Ovary (tissue), 9 donors: Measurements from ENCODE around the gene SLC9B2. TPM values are rescaled to one million over a fixed set of nuclear protein-coding genes. Genes with fewer than 3 reads are reported as not detected.

Experiments
- DNase-seq, 5 donors: peaks; one replicate each; pipeline ENCODE4 v3.0.0-alpha.2; 2019 to 2020
- H3K27ac ChIP-seq, 2 donors: fragments of 200-600 bp; one replicate each; pipeline versions ENCODE4 v1.5.1 to v1.8.0; 2019 to 2022
- H3K27me3 ChIP-seq: fragments of 200-600 bp; one replicate; pipeline ENCODE4 v1.8.0; 2022
- H3K36me3 ChIP-seq: fragments of 200-600 bp; sonication (generic); one replicate; pipeline ENCODE4 v1.5.1; 2019
- H3K4me1 ChIP-seq: one replicate; pipeline ENCODE4 v1.8.1; 2013; ENCODE audit warnings: mild to moderate bottlenecking, moderate library complexity; ENCODE audit not compliant: insufficient read depth
- H3K4me3 ChIP-seq: fragments of 200-600 bp; sonication (generic); one replicate; pipeline ENCODE4 v1.5.1; 2017
- H3K9me3 ChIP-seq, 2 donors: fragments of 200-600 bp in 1 of 2; sonication (generic) in 1 of 2; one replicate each; pipeline versions ENCODE4 v1.5.1 to v1.8.1; 2013 to 2019; ENCODE audit warnings: mild to moderate bottlenecking in 1 of 2, moderate library complexity in 1 of 2
- CTCF ChIP-seq, 3 donors: fragments of 450-650 bp in 2 of 3; fragments of 200-600 bp in 1 of 3; IDR thresholded peaks; one replicate each; pipeline versions ENCODE4 v1.5.1 to v1.8.0; 2016 to 2022; ENCODE audit warnings: antibody characterized with exemption in 3 of 3, mild to moderate bottlenecking in 1 of 3
- EP300 ChIP-seq: sonication (generic); formaldehyde crosslinking; IDR thresholded peaks from one replicate; pipeline ENCODE4 v1.6.1; 2017; ENCODE audit warnings: antibody characterized with exemption
- POLR2A ChIP-seq: fragments of 450-650 bp; IDR thresholded peaks from one replicate; pipeline ENCODE4 v1.6.1; 2017; ENCODE audit warnings: antibody characterized with exemption, mild to moderate bottlenecking, moderate library complexity
- WGBS, 3 donors: extraction: QIAGEN DNeasy Blood & Tissue Kit in 1 of 3; methylation state at CpG; one replicate each; pipeline versions ENCODE4 v1.1.5 to v1.1.7; 2013 to 2017; 5-methylcytosine and 5-hydroxymethylcytosine counted together
- intact Hi-C, 4 donors: fragments of 100-400 bp; cut with DNase I; formaldehyde crosslinking; loops; one replicate each; pipeline versions ENCODE4 v1.11.0 to v1.15.1; 2022 to 2023
- polyA plus RNA-seq, 2 donors: library from polyadenylated mRNA; stranded (reverse); fragments of 200-250 nt in 1 of 2; fragments of 350-450 nt in 1 of 2; fragmentation: Illumina TruSeq in 1 of 2; extraction: RNeasy Lipid Tissue Mini Kit (QIAGEN cat#74804) in 1 of 2; gene quantifications; one replicate each; pipeline ENCODE4 v1.2.3, GENCODE V29; 2013 to 2014
- total RNA-seq, 7 donors: library from RNA; depleted of rRNA in 2 of 7; stranded (reverse); fragments of >200 nt in 2 of 7; fragmentation: NEBNext Ultra II Directional in 3 of 7; extraction: Animal tissue kit (Norgen Biotek cat#: 25700) in 3 of 7; gene quantifications; one replicate each; pipeline versions ENCODE4 v1.1.0 to v1.2.4, GENCODE V29; 2016 to 2023
- donor health status: DM: no; HTN: no; CAD: no; lungs with moderate emphysema.
- donor health status: DM: no; HTN: no; CAD: no.
- donor health status: Bipolar disorder and iron deficiency.
- donor health status: DM: yes; HTN: yes; CAD: no.
- donor health status: DM: no; HTN: no; CAD: no.
- donor health status: DM: yes; HTN: yes; CAD: no.

Gene SLC9B2
- total and polyA plus RNA-seq, 9 donors = 11.0 to 19.2 (median 17.0) TPM

- Histone ChIP-seq H3K9me3 (no peaks in the 10 kb centered on the region), H3K27ac (no peak overlapping the region), H3K4me3 (no peak overlapping the region), H3K4me1 (no peaks in the 10 kb centered on the region), H3K36me3 (no peaks in the 10 kb centered on the region), H3K27me3 (no peaks in the 10 kb centered on the region)
- no peak for TF ChIP-seq EP300
- WGBS, 3 donors = 91 to 95% (median 92%) methylated on average over 2 of the region's 2 CpGs
- no peak for DNase-seq
- intact Hi-C loops = no loop called here
These were observed 12.9 kb upstream of the SLC9B2 start for GRCh38 chr4:103089481-103089880.

GRCh38 chr4:103086551-103086950, 10.0 kb upstream of the SLC9B2 start:
- intact Hi-C loops = no loop called here
- H3K36me3 ChIP-seq = no peaks in the 10 kb centered on the region
- 78 to 86% (median 78%) methylated on average over 1 of the region's 1 CpG for WGBS, 3 donors

GRCh38 chr4:103085555-103086196, 9.1 kb upstream of the SLC9B2 start:
- H3K4me1 ChIP-seq = no peaks in the 10 kb centered on the region
- DNase-seq = no peak
- H3K4me3 ChIP-seq = no peak overlapping the region
- no peaks in the 10 kb centered on the region for H3K9me3 ChIP-seq
- H3K27ac ChIP-seq = no peak overlapping the region
- intact Hi-C loops = no loop called here
- TF ChIP-seq CTCF (IDR thresholded peaks at IDR 0.05) = no peak
- TF ChIP-seq EP300 = no peak
- no peak for TF ChIP-seq POLR2A
- H3K27me3 ChIP-seq = no peaks in the 10 kb centered on the region
- WGBS, 3 donors = 90 to 95% (median 94%) methylated on average over 2 of the region's 2 CpGs
- H3K36me3 ChIP-seq = no peaks in the 10 kb centered on the region

More at GRCh38 chr4:103086551-103086950, 10.0 kb upstream of the SLC9B2 start:
- no peak for TF ChIP-seq CTCF (IDR thresholded peaks at IDR 0.05)
- no peak for TF ChIP-seq EP300
- TF ChIP-seq POLR2A = no peak
- no peaks in the 10 kb centered on the region for H3K27me3 ChIP-seq
- H3K9me3 ChIP-seq = no peaks in the 10 kb centered on the region
- H3K4me3 ChIP-seq = no peak overlapping the region
- DNase-seq = no peak
- H3K4me1 ChIP-seq = no peaks in the 10 kb centered on the region
- no peak overlapping the region for H3K27ac ChIP-seq

- H3K4me3 ChIP-seq = no peak overlapping the region
- DNase-seq = no peak
- no peaks in the 10 kb centered on the region for H3K9me3 ChIP-seq
- intact Hi-C loops = no loop called here
- H3K27me3 ChIP-seq = no peaks in the 10 kb centered on the region
- H3K36me3 ChIP-seq = no peaks in the 10 kb centered on the region
- TF ChIP-seq EP300 = no peak
- no peak for TF ChIP-seq POLR2A
- TF ChIP-seq CTCF (IDR thresholded peaks at IDR 0.05) = no peak
- WGBS, 3 donors = 93 to 97% (median 94%) methylated on average over 1 of the region's 1 CpG
- H3K27ac ChIP-seq = no peak overlapping the region
- H3K4me1 ChIP-seq = peaks cover 7% of the 10 kb centered on the region
These were observed 3.1 kb upstream of the SLC9B2 start for GRCh38 chr4:103079621-103080020.

- H3K4me1 ChIP-seq = peaks cover 7% of the 10 kb centered on the region
- intact Hi-C loops = no loop called here
- WGBS, 3 donors = 0 to 1% (median 1%) methylated on average over 80 to 82 of the region's 82 CpGs
- peak overlapping the region; percentile 96 to 98 for H3K27ac ChIP-seq
- peak overlapping the region; percentile 56 for H3K4me3 ChIP-seq
- H3K27me3 ChIP-seq = no peaks in the 10 kb centered on the region
- TF ChIP-seq POLR2A = peak; percentile 28
- peak in 1 of 3 donors; percentile 1 for TF ChIP-seq CTCF (IDR thresholded peaks at IDR 0.05)
- TF ChIP-seq EP300 = no peak
- H3K36me3 ChIP-seq = no peaks in the 10 kb centered on the region
- H3K9me3 ChIP-seq = no peaks in the 10 kb centered on the region
- DNase-seq = peak; percentile 65 to 83 (median 78)
These were observed 441 bp downstream of the SLC9B2 start for GRCh38 chr4:103075894-103076746.
